Measurements from ENCODE around the gene ENPP6. TPM values are rescaled to one million over a fixed set of nuclear protein-coding genes. Genes with fewer than 3 reads are reported as not detected.
A peak's percentile ranks its signal among the peaks of the same experiment; 100 is the strongest.

ENPP6 gene
- total and polyA plus RNA-seq, 8 donors, result 0.05 to 1.5 (median 0.24) TPM; not detected in 3

DNA sequence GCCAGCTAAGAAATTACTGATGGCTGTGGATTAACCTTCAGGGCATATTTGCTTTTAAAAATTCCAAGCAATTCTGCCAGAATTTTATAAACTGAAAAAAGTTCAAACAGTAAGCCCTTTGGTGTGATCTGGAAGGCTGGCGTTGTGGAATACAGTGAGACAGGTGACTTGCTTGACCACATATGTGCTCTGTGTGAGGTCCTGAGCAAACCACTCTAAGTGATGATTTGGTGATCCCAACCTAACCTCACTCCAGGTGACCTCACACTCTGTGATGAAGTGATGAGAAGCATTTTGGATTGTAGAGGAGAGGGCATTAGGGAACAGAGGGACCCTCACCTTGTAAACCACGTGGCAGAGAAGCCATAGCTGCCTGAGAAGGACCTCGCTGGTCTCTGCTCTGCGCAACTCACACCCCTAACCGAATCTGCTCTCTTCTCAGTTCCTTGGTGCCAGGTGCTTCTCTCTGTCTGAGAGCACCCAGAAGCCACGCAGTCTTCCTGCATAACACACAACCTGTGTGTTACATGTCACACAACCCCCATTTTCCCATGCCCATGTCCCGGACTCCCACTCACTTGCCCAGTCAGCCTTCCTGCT is 106.3 kb downstream of the ENPP6 start:
- TF ChIP-seq, protein P1, sequence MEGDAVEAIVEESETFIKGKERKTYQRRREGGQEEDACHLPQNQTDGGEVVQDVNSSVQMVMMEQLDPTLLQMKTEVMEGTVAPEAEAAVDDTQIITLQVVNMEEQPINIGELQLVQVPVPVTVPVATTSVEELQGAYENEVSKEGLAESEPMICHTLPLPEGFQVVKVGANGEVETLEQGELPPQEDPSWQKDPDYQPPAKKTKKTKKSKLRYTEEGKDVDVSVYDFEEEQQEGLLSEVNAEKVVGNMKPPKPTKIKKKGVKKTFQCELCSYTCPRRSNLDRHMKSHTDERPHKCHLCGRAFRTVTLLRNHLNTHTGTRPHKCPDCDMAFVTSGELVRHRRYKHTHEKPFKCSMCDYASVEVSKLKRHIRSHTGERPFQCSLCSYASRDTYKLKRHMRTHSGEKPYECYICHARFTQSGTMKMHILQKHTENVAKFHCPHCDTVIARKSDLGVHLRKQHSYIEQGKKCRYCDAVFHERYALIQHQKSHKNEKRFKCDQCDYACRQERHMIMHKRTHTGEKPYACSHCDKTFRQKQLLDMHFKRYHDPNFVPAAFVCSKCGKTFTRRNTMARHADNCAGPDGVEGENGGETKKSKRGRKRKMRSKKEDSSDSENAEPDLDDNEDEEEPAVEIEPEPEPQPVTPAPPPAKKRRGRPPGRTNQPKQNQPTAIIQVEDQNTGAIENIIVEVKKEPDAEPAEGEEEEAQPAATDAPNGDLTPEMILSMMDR (IDR thresholded peaks at IDR 0.05), result no peak
- 84 to 90% methylated on average over 7 of the region's 7 CpGs for WGBS, 2 donors
- DNase-seq (no peak), ATAC-seq (no peak), FAIRE-seq (no peak)
- Histone ChIP-seq H3K4me3 (no peak overlapping the region), H3K9me3 (no peaks in the 10 kb centered on the region), H3K27ac (no peak overlapping the region), H3K4me1 (no peaks in the 10 kb centered on the region), H3K36me3 (no peaks in the 10 kb centered on the region), H3K27me3 (no peaks in the 10 kb centered on the region)
- intact Hi-C loops (cut with DNase I), result no loop called here

DNA sequence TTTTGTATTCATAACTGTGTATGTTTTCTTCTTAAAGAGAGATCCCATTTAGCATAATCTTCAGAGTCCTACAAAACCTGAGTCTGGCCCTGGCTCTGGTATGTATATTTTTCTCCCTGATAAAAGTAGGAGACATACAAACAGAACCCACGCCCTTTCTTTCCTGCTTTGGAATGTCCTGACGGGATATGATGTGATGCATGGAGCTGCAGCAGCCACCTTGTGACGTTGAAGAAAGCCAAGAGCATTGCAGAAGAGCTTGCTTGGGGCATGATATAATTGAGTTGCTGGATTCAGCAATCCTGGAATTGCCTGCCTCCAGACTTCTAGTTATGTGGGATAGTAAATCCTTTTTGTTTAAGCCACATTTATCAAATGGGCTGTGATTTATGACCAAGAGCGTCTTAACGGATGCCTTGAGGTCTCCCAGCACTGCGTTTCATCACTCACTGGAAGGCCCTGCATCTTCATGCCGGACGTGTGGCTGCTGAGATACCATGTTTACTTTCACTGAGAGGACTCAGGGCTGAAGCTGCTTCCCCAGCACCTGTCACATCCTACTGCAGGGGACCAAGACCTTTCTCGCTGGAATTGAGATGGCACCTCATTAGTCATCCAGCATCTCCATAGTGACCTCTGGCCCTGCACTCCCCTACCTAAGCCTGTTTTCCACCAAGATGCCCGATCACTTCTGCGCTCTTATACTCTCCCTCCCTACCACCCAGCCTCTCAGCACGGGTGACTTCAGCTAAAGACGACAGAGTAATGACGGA is 107.0 kb downstream of the ENPP6 start:
- H3K36me3 ChIP-seq, result no peaks in the 10 kb centered on the region
- FAIRE-seq (no peak), ATAC-seq (peak in 1 of 4 donors; percentile 12), DNase-seq (no peak)
- WGBS, 2 donors, result 74 to 80% methylated on average over 14 of the region's 14 CpGs
- H3K27me3 ChIP-seq, result no peaks in the 10 kb centered on the region
- TF ChIP-seq, protein P1 (IDR thresholded peaks at IDR 0.05), result no peak
- H3K9me3 ChIP-seq, result no peaks in the 10 kb centered on the region
- H3K4me1 ChIP-seq, result no peaks in the 10 kb centered on the region
- intact Hi-C loops (cut with DNase I), result no loop called here
- H3K27ac ChIP-seq, result no peak overlapping the region
- no peak overlapping the region for H3K4me3 ChIP-seq

DNA sequence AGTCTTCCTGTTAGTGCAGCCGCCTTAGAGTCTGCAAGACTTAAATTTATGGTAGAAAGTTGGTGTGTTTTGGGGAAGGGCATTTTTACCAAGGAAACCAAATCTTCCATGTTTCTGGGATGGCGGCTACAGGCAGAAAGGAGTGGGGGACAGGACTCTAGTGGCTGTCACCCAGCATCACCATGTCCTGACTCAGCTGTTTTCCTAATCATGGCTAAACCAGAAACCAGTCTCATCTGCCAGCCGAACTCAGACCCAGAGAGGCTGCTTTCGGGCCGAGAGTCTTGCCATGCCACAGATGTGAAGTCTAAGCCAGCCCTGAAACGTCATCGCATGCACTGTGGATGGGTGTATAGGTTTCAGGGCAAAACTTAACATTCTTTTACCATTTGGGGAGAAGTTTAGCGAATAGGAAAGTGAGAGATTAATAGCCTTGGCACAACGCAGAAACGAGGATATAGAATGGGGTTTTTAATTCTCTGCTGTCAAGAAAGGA is 109.6 kb downstream of the ENPP6 start:
- Histone ChIP-seq H3K4me3 (no peak overlapping the region), H3K36me3 (no peaks in the 10 kb centered on the region), H3K4me1 (peaks cover 14 to 23% (median 20%) of the 10 kb centered on the region in 3 donors), H3K27me3 (no peaks in the 10 kb centered on the region), H3K9me3 (no peaks in the 10 kb centered on the region), H3K27ac (no peak overlapping the region)
- ATAC-seq, result no peak
- WGBS, 2 donors, result 82 to 87% methylated on average over 10 of the region's 10 CpGs
- DNase-seq, result no peak
- TF ChIP-seq, protein P1 (IDR thresholded peaks at IDR 0.05), result no peak
- intact Hi-C loops (cut with DNase I), result no loop called here
- no peak for FAIRE-seq

DNA sequence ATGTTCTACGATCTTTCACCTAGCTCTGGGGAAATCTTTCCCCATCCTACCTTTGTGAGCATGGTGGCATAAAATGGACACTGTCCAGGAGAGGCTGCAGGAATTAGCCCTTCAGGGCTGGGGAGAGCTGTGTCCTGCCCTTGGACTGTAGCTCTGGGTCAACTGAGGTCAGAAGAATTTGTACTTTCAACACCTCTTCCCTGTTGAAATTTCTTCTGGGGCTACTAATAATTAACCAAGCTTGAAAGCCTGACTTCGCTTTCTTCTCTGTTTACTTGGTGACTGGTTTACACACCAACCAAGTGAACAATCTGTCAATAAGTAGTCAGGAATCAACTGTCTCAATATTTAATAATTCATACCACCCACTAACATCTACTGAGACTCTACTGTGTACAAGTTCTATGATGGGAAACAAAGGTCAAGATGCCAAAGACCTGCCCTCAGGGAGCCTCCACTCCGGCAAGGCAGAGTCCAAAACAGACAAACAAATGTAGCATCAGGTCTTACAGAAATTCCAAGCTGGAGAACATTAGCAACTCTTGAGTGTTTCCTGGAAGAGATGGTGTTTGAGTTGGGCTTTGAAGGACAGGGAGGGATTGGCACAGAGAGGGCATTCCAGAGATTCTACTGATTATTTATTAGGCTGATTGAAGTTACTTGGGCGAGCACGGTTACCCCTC is 113.1 kb downstream of the ENPP6 start:
- WGBS, 2 donors, result 20 to 29% methylated on average over 5 of the region's 5 CpGs
- peak; percentile 83 to 85 (median 84) for ATAC-seq
- intact Hi-C loops (cut with DNase I), result loop anchor here in 1 of 3 donors (5.0 kb wide), 1 partner anchor 262 kb away; no protein-coding TSS in a partner anchor

More for the DNA sequence above, 113.1 kb downstream of the ENPP6 start:
- Histone ChIP-seq H3K4me3 (no peak overlapping the region), H3K27ac (peak overlapping the region; percentile 4 to 76 (median 50)), H3K36me3 (no peaks in the 10 kb centered on the region), H3K27me3 (no peaks in the 10 kb centered on the region), H3K4me1 (peaks cover 20 to 28% (median 28%) of the 10 kb centered on the region in 3 donors), H3K9me3 (no peaks in the 10 kb centered on the region)
- TF ChIP-seq, protein P1 (IDR thresholded peaks at IDR 0.05), result no peak
- no peak for FAIRE-seq
- DNase-seq, result peak in 3 of 6 donors; percentile 39 to 50 (median 49)
